Endothelial cell (in vitro differentiated cells): ENCODE measurements around the gene ARFGAP1. TPM values are rescaled to one million over a fixed set of nuclear protein-coding genes. Genes with fewer than 3 reads are reported as not detected.
A peak's percentile ranks its signal among the peaks of the same experiment; 100 is the strongest.

Experiments
- DNase-seq: peaks from one replicate; pipeline ENCODE4 v3.0.0; 2021; ENCODE audit warnings: low spot score
- H3K27ac Mint-ChIP-seq: one replicate; pipeline ENCODE4 v1.8.0; 2021; ENCODE audit warnings: mixed read lengths, inconsistent platforms; ENCODE audit not compliant: unreplicated experiment
- H3K27me3 Mint-ChIP-seq: one replicate; pipeline ENCODE4 v1.8.0; 2021; ENCODE audit warnings: mild to moderate bottlenecking, moderate library complexity, mixed read lengths, inconsistent platforms; ENCODE audit not compliant: unreplicated experiment
- H3K36me3 Mint-ChIP-seq: one replicate; pipeline ENCODE4 v1.8.0; 2021; ENCODE audit warnings: mild to moderate bottlenecking, low read depth, mixed read lengths, inconsistent platforms; ENCODE audit not compliant: unreplicated experiment
- H3K4me1 Mint-ChIP-seq: one replicate; pipeline ENCODE4 v1.8.0; 2021; ENCODE audit warnings: mild to moderate bottlenecking, mixed read lengths, inconsistent platforms; ENCODE audit not compliant: unreplicated experiment
- H3K4me3 Mint-ChIP-seq: one replicate; pipeline ENCODE4 v1.8.0; 2021; ENCODE audit warnings: mild to moderate bottlenecking, mixed read lengths, inconsistent platforms; ENCODE audit not compliant: unreplicated experiment
- H3K9me3 Mint-ChIP-seq: one replicate; pipeline ENCODE4 v1.8.0; 2021; ENCODE audit warnings: mixed read lengths, inconsistent platforms; ENCODE audit not compliant: unreplicated experiment
- CTCF ChIP-seq: fragments of 200-600 bp; sonication (generic); IDR thresholded peaks from one replicate; pipeline ENCODE4 v1.5.0; 2021; ENCODE audit warnings: antibody characterized with exemption; ENCODE audit not compliant: unreplicated experiment
- total RNA-seq: library from RNA; stranded (reverse); fragmentation: NEBNext Ultra II Directional; extraction: Animal tissue kit (Norgen Biotek cat#: 25700); gene quantifications from one replicate; pipeline ENCODE4 v1.2.1, GENCODE V29; 2021; ENCODE audit not compliant: unreplicated experiment

ARFGAP1 gene
- total RNA-seq, 1 donor from 2014 or later: 106 TPM

GRCh38 chr20:63281742-63282665 lies 9.4 kb downstream of the ARFGAP1 start:
- Mint-ChIP-seq H3K27ac (no peak overlapping the region), H3K36me3 (peaks cover 15% of the 10 kb centered on the region), H3K4me1 (no peaks in the 10 kb centered on the region), H3K27me3 (peaks cover 2% of the 10 kb centered on the region), H3K4me3 (no peak overlapping the region), H3K9me3 (no peaks in the 10 kb centered on the region)
- no peak for TF ChIP-seq CTCF
- no peak for DNase-seq

GRCh38 chr20:63282946-63283345 lies 10.3 kb downstream of the ARFGAP1 start:
- H3K4me3 Mint-ChIP-seq: no peak overlapping the region
- H3K36me3 Mint-ChIP-seq: peaks cover 11% of the 10 kb centered on the region
- TF ChIP-seq CTCF: no peak
- no peak overlapping the region for H3K27ac Mint-ChIP-seq
- H3K4me1 Mint-ChIP-seq: no peaks in the 10 kb centered on the region
- no peak for DNase-seq
- H3K9me3 Mint-ChIP-seq: no peaks in the 10 kb centered on the region
- H3K27me3 Mint-ChIP-seq: peaks cover 2% of the 10 kb centered on the region

- Mint-ChIP-seq H3K9me3 (no peaks in the 10 kb centered on the region), H3K4me1 (no peaks in the 10 kb centered on the region), H3K36me3 (peaks cover 10% of the 10 kb centered on the region), H3K4me3 (no peak overlapping the region), H3K27me3 (peaks cover 2% of the 10 kb centered on the region), H3K27ac (peak overlapping the region; percentile 43)
- no peak for TF ChIP-seq CTCF
- DNase-seq: no peak
Observed at GRCh38 chr20:63283397-63284082, 10.9 kb downstream of the ARFGAP1 start.

- no peaks in the 10 kb centered on the region for H3K9me3 Mint-ChIP-seq
- H3K27me3 Mint-ChIP-seq: peaks cover 2% of the 10 kb centered on the region
- H3K4me1 Mint-ChIP-seq: no peaks in the 10 kb centered on the region
- TF ChIP-seq CTCF: no peak
- H3K36me3 Mint-ChIP-seq: peaks cover 10% of the 10 kb centered on the region
- no peak for DNase-seq
- H3K27ac Mint-ChIP-seq: no peak overlapping the region
- no peak overlapping the region for H3K4me3 Mint-ChIP-seq
Observed at GRCh38 chr20:63284083-63284440, 11.4 kb downstream of the ARFGAP1 start.

- H3K4me3 Mint-ChIP-seq: no peak overlapping the region
- no peak for DNase-seq
- peaks cover 10% of the 10 kb centered on the region for H3K36me3 Mint-ChIP-seq
- H3K4me1 Mint-ChIP-seq: no peaks in the 10 kb centered on the region
- H3K9me3 Mint-ChIP-seq: no peaks in the 10 kb centered on the region
- H3K27me3 Mint-ChIP-seq: peaks cover 2% of the 10 kb centered on the region
- no peak for TF ChIP-seq CTCF
- no peak overlapping the region for H3K27ac Mint-ChIP-seq
Observed at GRCh38 chr20:63284544-63284949, 11.9 kb downstream of the ARFGAP1 start.
